Kidney glomerular epithelial cell (primary cell): ENCODE results near the gene NID1.
"Not testable (repeated sequence)": the region's sequence is repeated elsewhere in the genome, so short reads cannot be mapped to it uniquely, and the experiment has no call there.

Experiments
- DNase-seq: peaks from one replicate; lab custom pipeline; 2025; lab: John Stamatoyannopoulos, UW

The NID1 gene

GRCh38 chr1:235996048-235996785 lies 68.7 kb downstream of the NID1 start:
- DNase-seq, result no peak

DNA sequence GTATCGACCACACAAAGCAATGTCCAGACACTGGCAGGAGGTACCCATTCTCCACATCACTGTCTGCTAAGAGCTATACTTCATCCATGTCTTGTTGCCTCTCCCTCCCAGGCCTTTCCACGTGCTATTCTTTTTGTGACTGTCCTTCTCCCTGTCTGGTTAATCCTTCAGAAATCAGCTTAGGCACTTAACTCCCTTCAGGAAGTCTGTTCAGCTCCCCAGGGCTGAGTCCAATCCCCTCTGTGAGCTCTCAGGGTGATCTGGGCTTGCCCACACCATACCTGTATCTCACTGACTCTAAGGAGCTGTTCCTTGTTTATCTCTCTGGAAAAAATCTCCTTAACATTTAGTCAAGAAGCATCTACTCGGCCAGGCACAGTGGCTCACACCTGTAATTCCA lies 69.4 kb downstream of the NID1 start:
- no peak for DNase-seq

GRCh38 chr1:235993652-235994051 lies 71.2 kb downstream of the NID1 start:
- DNase-seq, result no peak

DNA sequence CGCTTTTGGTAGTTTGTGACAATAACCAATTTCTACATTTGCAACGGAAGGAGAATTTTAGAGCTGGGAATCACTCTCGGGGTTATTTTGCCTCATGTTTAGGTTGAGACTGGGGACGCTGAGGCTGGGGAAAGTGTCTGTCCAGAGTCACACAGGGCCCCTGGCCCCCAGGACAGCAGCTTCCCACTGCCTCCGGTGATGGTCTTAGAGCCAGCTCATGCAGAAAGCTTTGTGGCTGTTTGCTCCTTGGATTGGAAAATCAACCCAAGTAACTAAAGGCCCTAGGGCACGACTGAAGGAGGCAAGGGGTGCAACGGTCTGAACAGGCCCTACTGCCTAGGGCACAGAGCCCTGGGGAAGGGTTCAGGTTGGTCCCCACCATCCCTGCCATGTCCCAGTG lies 72.0 kb downstream of the NID1 start:
- no peak for DNase-seq

DNA sequence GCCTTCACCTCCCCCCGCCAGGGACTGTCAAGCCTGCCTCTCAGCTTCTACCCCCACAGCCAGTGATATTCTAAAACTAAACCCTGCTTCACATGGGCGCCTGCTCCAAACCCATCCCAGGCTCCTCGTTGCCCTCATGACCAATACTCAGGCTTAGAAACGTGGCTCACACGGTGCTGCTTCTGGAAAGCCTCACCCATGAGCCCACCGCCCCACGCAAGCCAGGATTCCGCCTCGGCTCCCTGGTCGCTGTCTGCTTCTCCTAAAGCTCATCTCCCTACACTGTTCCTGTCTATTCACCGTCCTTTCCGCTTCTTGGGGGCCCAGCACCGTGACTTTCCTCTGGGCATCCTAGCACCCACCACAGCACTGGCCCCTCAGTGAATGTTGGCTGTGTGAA lies 72.5 kb downstream of the NID1 start:
- DNase-seq, result no peak

DNA sequence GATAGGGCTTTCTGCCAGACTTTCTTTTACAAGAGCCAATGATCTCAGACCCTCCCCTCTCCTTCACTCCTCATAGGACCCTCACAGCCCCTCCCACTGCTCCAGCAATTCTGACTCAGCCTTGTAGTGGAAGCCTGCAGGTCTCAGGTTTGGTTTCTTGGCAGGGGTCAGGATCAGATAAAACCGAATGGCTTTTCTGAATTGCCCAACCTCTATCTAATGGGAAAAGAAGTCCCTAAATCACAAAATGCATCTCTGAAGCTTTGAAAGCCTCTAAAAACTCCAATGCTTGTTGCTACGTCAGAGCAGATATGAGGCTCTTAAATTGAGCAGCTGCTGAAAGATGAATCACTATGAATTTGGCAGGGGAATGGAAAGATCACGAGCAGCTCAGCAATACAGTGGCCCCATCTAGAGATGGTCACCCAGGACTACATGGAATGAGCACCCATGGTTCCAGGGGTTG lies 74.5 kb downstream of the NID1 start:
- no peak for DNase-seq

DNA sequence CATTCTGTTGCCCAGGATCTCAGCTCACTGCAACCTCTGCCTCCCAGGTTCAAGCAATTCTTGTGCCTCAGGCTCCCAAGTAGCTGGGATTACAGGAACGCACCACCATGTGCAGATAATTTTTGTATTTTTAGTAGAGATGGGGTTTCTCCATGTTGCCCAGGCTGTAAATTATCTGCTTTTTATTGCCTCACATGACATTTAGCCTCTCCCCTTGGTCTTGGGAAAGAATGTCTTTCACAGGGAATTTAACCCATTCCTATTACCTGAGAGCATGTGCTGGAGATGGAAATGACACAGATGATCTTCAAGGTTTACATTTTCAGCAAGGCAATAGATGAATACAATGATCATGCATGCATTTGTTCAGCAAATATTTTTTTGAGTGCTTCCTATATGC lies 75.8 kb downstream of the NID1 start:
- DNase-seq, result no peak

DNA sequence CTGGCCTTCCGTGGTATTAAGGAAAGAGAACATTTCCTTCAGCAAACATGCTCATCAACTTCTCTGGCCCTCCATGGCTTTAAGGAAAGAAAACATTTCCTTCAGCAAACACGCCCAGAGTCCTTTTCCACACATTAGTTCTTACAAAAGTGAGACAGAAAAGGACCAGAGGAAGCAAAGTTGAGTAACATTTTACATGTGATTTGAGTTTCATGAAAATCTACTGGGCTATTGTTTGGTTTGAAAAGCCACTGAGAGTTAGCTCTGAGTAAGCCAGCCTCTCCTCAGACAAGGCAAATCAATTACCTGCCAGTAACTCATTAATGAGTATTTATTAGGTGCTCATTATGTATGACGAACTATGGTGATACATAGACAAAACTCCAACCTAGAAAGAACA lies 78.0 kb downstream of the NID1 start:
- DNase-seq, result no peak

GRCh38 chr1:235984041-235984825 lies 80.7 kb downstream of the NID1 start:
- DNase-seq, result peak; percentile 31

DNA sequence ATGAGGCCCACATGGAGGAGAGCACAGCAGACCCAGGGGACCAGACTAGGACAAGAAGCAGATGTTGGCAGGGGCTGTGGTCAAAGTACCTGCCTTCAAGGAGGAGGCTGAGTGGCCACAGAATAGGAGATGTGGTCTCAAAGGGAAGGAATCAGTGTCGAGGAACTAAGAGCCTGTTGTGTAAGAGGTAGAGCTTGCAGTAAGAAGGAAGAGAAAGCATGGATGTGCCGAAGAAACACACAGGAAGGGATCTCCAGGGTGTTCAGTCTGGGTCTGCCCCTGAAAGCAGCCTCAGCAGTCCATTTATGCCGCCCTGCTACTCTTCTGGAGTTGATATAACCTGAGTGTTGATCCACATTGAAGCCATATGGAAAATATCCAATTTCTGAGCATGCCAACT lies 83.9 kb downstream of the NID1 start:
- DNase-seq, result no peak

- no peak for DNase-seq
Observed at GRCh38 chr1:235979716-235980333, 85.1 kb downstream of the NID1 start.

- no peak for DNase-seq
Observed at GRCh38 chr1:235979176-235979575, 85.7 kb downstream of the NID1 start.

- DNase-seq, result no peak
Observed at GRCh38 chr1:235976490-235976889, 88.4 kb downstream of the NID1 start.

DNA sequence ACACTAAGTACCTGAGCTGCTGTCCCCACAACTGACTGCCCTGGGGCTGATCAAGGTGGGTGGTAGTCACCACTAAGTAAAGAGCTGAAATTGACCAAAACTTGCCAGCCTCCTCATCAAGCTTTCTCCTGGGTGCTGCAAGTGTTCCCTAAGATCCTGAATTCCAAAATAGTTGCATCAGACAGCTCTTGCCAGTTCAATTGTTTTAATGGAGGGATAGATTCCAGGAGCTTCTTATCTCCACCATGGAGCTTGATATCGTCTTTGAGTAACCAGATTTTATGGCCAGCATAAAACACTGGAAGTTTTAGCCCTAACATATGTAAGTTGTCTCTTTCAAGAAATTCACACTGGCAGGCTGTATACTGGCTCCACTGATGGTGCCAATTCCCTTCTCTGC lies 90.3 kb downstream of the NID1 start:
- no peak for DNase-seq

- not testable (repeated sequence) for DNase-seq
Observed at GRCh38 chr1:235972691-235973090, 92.2 kb downstream of the NID1 start.

DNA sequence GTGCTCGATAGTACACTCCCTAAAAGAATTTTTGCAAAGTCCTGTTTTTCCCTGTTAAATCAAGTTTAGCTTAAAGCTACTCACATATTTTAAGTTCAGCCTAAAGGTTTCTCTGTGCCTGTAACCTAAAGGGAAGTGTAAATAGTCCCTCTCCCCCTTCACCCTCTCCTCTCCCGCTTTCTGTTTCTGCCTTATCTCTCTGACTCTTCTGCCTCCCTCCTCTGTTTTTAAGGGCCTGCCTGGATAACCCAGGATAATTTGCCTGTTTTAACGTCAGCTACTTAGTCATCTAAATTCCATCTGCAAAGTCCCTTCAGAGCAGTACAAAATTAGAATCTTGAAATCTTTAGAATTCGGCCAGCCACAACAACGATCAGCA lies 92.6 kb downstream of the NID1 start:
- DNase-seq, result peak; percentile 41

- peak; percentile 86 for DNase-seq
Observed at GRCh38 chr1:235971571-235972310, 93.1 kb downstream of the NID1 start.

DNA sequence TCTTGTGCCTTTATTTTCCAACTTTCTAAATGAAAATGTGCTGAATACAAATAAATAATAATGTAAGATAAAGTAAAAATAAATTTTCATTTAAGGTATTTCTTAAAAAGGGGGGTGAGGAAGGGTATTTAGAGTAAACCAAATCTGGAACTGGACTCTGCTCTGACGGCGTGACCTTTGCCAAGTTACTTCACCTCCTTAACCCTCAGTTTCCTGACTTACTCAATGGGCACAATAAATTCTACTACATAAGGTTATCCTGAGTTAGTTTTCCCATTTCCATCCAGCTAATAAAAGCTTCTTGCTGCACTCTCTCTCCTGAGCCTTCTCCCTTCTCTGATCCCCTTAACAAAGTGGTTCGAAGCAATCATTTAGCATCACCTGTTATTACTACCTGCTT lies 93.9 kb downstream of the NID1 start:
- DNase-seq, result no peak

GRCh38 chr1:235968831-235969230 lies 96.1 kb downstream of the NID1 start:
- DNase-seq, result no peak

DNA sequence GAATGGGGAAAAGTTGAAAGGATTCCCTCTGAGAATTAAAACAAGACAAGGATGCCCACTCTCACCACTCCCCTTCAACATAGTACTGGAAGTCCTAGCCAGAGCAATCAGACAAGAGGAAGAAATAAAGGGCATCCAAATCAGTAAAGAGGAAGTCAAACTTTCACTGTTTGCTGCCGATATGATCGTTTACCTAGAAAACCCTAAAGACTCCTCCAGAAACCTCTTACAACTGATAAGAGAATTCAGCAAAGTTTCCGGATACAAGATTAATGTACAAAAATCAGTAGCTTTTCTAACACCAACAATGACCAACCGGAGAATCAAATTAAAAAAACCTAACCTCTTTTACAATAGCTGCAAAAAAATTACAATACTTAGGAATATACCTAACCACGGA lies 98.8 kb downstream of the NID1 start:
- not testable (repeated sequence) for DNase-seq

- DNase-seq, result no peak
Observed at GRCh38 chr1:235960809-235961208, 104.1 kb downstream of the NID1 start.

DNA sequence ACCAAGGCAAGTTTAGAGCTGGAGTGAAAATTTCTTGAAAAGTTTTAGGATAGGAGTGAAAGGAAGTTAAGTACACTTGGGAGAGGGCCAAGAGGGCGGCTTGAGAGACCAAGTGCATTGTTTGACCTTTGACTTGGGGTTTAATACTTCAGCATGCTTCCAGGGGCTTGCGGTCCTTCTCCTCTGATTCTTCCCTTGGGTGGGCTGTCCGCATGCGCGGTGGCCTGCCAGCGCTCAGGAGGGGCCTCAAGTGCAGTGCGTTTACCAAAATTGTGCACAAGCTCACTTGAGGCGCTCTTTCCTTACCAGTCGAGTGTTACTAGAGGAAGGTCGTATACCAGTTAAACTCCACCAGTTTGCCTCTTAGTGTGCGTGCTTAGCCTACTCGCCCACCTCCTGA lies 106.9 kb downstream of the NID1 start:
- no peak for DNase-seq
